K562 (cell line): ENCODE results near the gene CD300A. TPM values are rescaled to one million over a fixed set of nuclear protein-coding genes. Genes with fewer than 3 reads are reported as not detected.

Source experiments
- ATAC-seq: fragments of 200-7000 bp; cut with Tn5 transposase; 3 replicates; pipeline ENCODE4 v1.9.1; 2020; ENCODE audit warnings: moderate library complexity
- BruUV-seq: library from RNA; stranded (reverse); fragments of 400-500 nt; replicated peaks from 2 replicates; lab custom pipeline; 2021; lab: Mats Ljungman, UMichigan
- CTCF ChIA-PET: fragments of 300-600 bp; formaldehyde crosslinking; extraction: SDS; loops from one replicate; lab custom pipeline; 2021; ENCODE audit warnings: low intra/inter-chr PET ratio; lab: Yijun Ruan, JAX
- POLR2A ChIA-PET: fragments of 300-600, 350-650 bp; sonication (Branson Sonifier 250); formaldehyde crosslinking; extraction: SDS; loops from one replicate; lab custom pipeline; 2021; ENCODE audit warnings: antibody characterized with exemption, inconsistent platforms; lab: Yijun Ruan, JAX
- DNase-seq, 4 experiments: peaks; one replicate each; pipeline versions ENCODE4 v3.0.0 to v3.0.0-alpha.2; 2011 to 2018; ENCODE audit warnings: low spot score in 3 of 4, mixed read lengths in 3 of 4; ENCODE audit errors: extremely low read depth in 1 of 4
- FAIRE-seq: peaks from 2 replicates; lab custom pipeline; 2011; peaks lifted over from hg19 to GRCh38; lab: Jason Lieb, UNC
- H2AFZ ChIP-seq: 2 replicates; pipeline ENCODE4 v1.6.0; 2011; ENCODE audit warnings: low read depth, low read length, control low read depth, inconsistent platforms
- H3K27ac ChIP-seq: fragments of 200-600 bp; 3 replicates; pipeline ENCODE4 v1.8.0; 2011; ENCODE audit warnings: low read depth, mild to moderate bottlenecking, control low read depth, inconsistent platforms, low read length, moderate library complexity, mixed read lengths; ENCODE audit errors: extremely low read depth
- H3K27me3 ChIP-seq, 2 experiments: fragments of 300-600 bp in 1 of 2; 2 replicates in 1 of 2; 3 replicates in 1 of 2; pipeline versions ENCODE4 v1.6.0 to v1.8.0; 2011; ENCODE audit warnings: inconsistent platforms in 2 of 2, low read length in 2 of 2, mild to moderate bottlenecking in 1 of 2, mixed read lengths in 1 of 2, moderate library complexity in 1 of 2; ENCODE audit not compliant: control insufficient read depth in 2 of 2, insufficient read depth in 2 of 2
- H3K36me3 ChIP-seq: fragments of 300-600 bp; 3 replicates; pipeline ENCODE4 v1.8.0; 2011; ENCODE audit warnings: mild to moderate bottlenecking, low read length, inconsistent platforms; ENCODE audit not compliant: control insufficient read depth, insufficient read depth
- H3K4me1 ChIP-seq, 2 experiments: fragments of 200-600 bp in 1 of 2; replicated peaks in 1 of 2; 2 replicates in 1 of 2; 3 replicates in 1 of 2; pipeline versions ENCODE4 v1.5.1 to v1.8.0; 2011; ENCODE audit warnings: inconsistent platforms in 2 of 2, low read length in 2 of 2, mild to moderate bottlenecking in 1 of 2, mixed read lengths in 1 of 2, moderate library complexity in 1 of 2; ENCODE audit not compliant: control insufficient read depth in 2 of 2, insufficient read depth in 2 of 2
- H3K4me2 ChIP-seq: 2 replicates; pipeline ENCODE4 v1.6.1; 2011; ENCODE audit warnings: low read length, control low read depth, inconsistent platforms, mixed read lengths; ENCODE audit not compliant: insufficient read depth
- H3K4me3 ChIP-seq: fragments of 200-600 bp; sonication (generic), shearing (Covaris generic); 2 replicates; pipeline ENCODE4 v1.5.1; 2016; ENCODE audit warnings: control low read depth, inconsistent platforms
- H3K79me2 ChIP-seq: fragments of 200-600 bp; 3 replicates; pipeline ENCODE4 v1.8.0; 2011; ENCODE audit warnings: low read length, inconsistent platforms; ENCODE audit not compliant: control insufficient read depth, insufficient read depth
- H3K9ac ChIP-seq, 2 experiments: 2 replicates each; pipeline versions ENCODE4 v1.6.0 to v1.6.1; 2011; ENCODE audit warnings: low read depth in 2 of 2, low read length in 2 of 2, control low read depth in 1 of 2, inconsistent platforms in 1 of 2, mild to moderate bottlenecking in 1 of 2, mixed read lengths in 1 of 2; ENCODE audit not compliant: insufficient read depth in 1 of 2
- H3K9me1 ChIP-seq: one replicate; pipeline ENCODE4 v1.6.0; 2011; ENCODE audit warnings: inconsistent platforms, mild to moderate bottlenecking, low read length, moderate library complexity; ENCODE audit not compliant: control insufficient read depth, insufficient read depth
- H3K9me3 ChIP-seq: replicated peaks from 2 replicates; pipeline ENCODE4 v1.5.1; 2011; ENCODE audit warnings: low read depth, low read length, inconsistent platforms; ENCODE audit not compliant: control insufficient read depth, insufficient read depth
- H4K20me1 ChIP-seq: replicated peaks from 2 replicates; pipeline ENCODE4 v1.6.1; 2011; ENCODE audit warnings: low read length, inconsistent platforms, mixed read lengths; ENCODE audit not compliant: control insufficient read depth, insufficient read depth
- AFF1 ChIP-seq, 2 experiments: fragments of 450-650 bp; IDR thresholded peaks; 2 replicates each; pipeline ENCODE4 v1.6.1; 2018; ENCODE audit warnings: mild to moderate bottlenecking in 2 of 2, low read depth in 1 of 2; ENCODE audit not compliant: partially characterized antibody in 2 of 2
- BRD4 ChIP-seq: fragments of 200-600 bp; sonication (generic); IDR thresholded peaks from 2 replicates; pipeline ENCODE4 v1.6.1; 2017; ENCODE audit warnings: inconsistent platforms
- BRF1 ChIP-seq: IDR thresholded peaks from 3 replicates; pipeline ENCODE4 v1.6.1; 2011; ENCODE audit warnings: borderline replicate concordance, mild to moderate bottlenecking; ENCODE audit not compliant: insufficient read length; ENCODE audit errors: extremely low read depth
- CCNT2 ChIP-seq: IDR thresholded peaks from 2 replicates; pipeline ENCODE4 v1.6.1; 2011; ENCODE audit warnings: borderline replicate concordance, low read depth, mild to moderate bottlenecking, moderate library complexity, mixed read lengths, low read length; ENCODE audit not compliant: insufficient read length; ENCODE audit errors: extremely low read depth
- FOXJ3 ChIP-seq: sonication (generic); formaldehyde crosslinking; IDR thresholded peaks from 2 replicates; pipeline ENCODE4 v1.4.0; 2020; ENCODE audit warnings: mild to moderate bottlenecking, missing genetic modification reagents
- FOXO4 ChIP-seq: fragments of 450-650 bp; formaldehyde crosslinking; IDR thresholded peaks from 2 replicates; pipeline ENCODE4 v1.4.0; 2020; ENCODE audit warnings: mild to moderate bottlenecking, moderate library complexity
- GTF2B ChIP-seq: IDR thresholded peaks from 2 replicates; pipeline ENCODE4 v1.6.1; 2011; ENCODE audit not compliant: insufficient read length; ENCODE audit errors: extremely low read depth
- KLF10 ChIP-seq: fragments of 250-450 bp; sonication (Bioruptor Pico); IDR thresholded peaks from 2 replicates; pipeline ENCODE4 v1.6.1; 2021; ENCODE audit warnings: matching md5 sums
- L3MBTL2 ChIP-seq: fragments of 450-650 bp; IDR thresholded peaks from 2 replicates; pipeline ENCODE4 v1.6.1; 2016; ENCODE audit warnings: mild to moderate bottlenecking, moderate library complexity
- RFX5 ChIP-seq: IDR thresholded peaks from 2 replicates; pipeline ENCODE4 v1.6.1; 2011; ENCODE audit warnings: low read depth, mild to moderate bottlenecking, improper control_type of control experiment, low read length
- SIX5 ChIP-seq, 2 experiments: IDR thresholded peaks; 2 replicates each; pipeline ENCODE4 v1.6.1; 2011; ENCODE audit warnings: low read length in 2 of 2, borderline replicate concordance in 1 of 2, low read depth in 1 of 2, mild to moderate bottlenecking in 1 of 2, moderate library complexity in 1 of 2; ENCODE audit not compliant: insufficient read depth in 1 of 2
- TEAD4 ChIP-seq, 2 experiments: sonication (generic) in 1 of 2; formaldehyde crosslinking in 1 of 2; IDR thresholded peaks; 2 replicates each; pipeline versions ENCODE4 v1.6.1 to v1.8.0; 2012 to 2022; ENCODE audit warnings: borderline replicate concordance in 1 of 2, inconsistent platforms in 1 of 2, low read length in 1 of 2, mild to moderate bottlenecking in 1 of 2, missing genetic modification reagents in 1 of 2
- ZNF57 ChIP-seq: fragments of 450-650 bp; formaldehyde crosslinking; IDR thresholded peaks from 2 replicates; pipeline ENCODE4 v1.4.0; 2020; ENCODE audit warnings: mild to moderate bottlenecking, moderate library complexity
- ZNF707 ChIP-seq: fragments of 250-450 bp; sonication (Bioruptor Pico); conservative IDR thresholded peaks from 2 replicates; pipeline ENCODE4 v1.8.0; 2022; ENCODE audit warnings: inconsistent platforms, mild to moderate bottlenecking, moderate library complexity
- ZNF77 ChIP-seq: fragments of 250-450 bp; sonication (Bioruptor Pico); IDR thresholded peaks from 2 replicates; pipeline ENCODE4 v1.5.0; 2020
- WGBS: fragments of 100-300 bp; shearing (Covaris generic); methylation state at CpG from one replicate; pipeline ENCODE4 v1.1.6; 2016; ENCODE audit warnings: low coverage, mixed read lengths; ENCODE audit not compliant: insufficient coverage; ENCODE audit errors: missing lambda C conversion rate; 5-methylcytosine and 5-hydroxymethylcytosine counted together
- in situ Hi-C: fragments of 300-500 bp; cut with MboI; formaldehyde crosslinking; loops from 4 replicates; pipeline ENCODE4 v1.15.0; 2018; ENCODE audit warnings: inconsistent platforms, mixed read lengths
- intact Hi-C: fragments of 100-400 bp; cut with micrococcal nuclease; formaldehyde crosslinking; loops from 2 replicates; pipeline ENCODE4 v1.14.2; 2022
- polyA plus RNA-seq, 8 experiments: library from polyadenylated mRNA; depleted of rRNA in 4 of 8; stranded (reverse) in 5 of 8; unstranded in 3 of 8; fragments of >200 nt; fragmentation: Nextera tagmentation in 2 of 8; fragmentation: Illumina TruSeq in 1 of 8; extraction: Ambion mirVana in 2 of 8; extraction: Trizol in 1 of 8; gene quantifications; 2 replicates each; pipeline versions ENCODE4 v1.2.1 to v1.2.3, GENCODE V29; 2011 to 2014; ENCODE audit warnings: inconsistent platforms in 1 of 8, missing spikeins in 1 of 8
- total RNA-seq, 7 experiments: library from RNA; depleted of rRNA in 6 of 7; stranded (reverse); fragments of >200 nt in 6 of 7; fragmentation: Illumina TruSeq in 2 of 7; extraction: Trizol in 2 of 7; gene quantifications; 2 replicates each; pipeline versions ENCODE4 v1.2.1 to v1.2.3, GENCODE V29; 2011 to 2021; ENCODE audit warnings: low replicate concordance in 1 of 7

Gene CD300A
- total and polyA plus RNA-seq, 9 of the 15 experiments (the other 6 are each of a cell fraction or from before 2014, with no cell fraction given), result 0.21 to 1.7 (median 0.41) TPM; not detected in 1

GRCh38 chr17:74449306-74449705 is 17.1 kb upstream of the CD300A start:
- CTCF ChIA-PET, result no interaction called here
- peaks cover 6 to 24% of the 10 kb centered on the region in 2 experiments; a peak in 4 of 5 replicates for H3K4me1 ChIP-seq
- no peaks in the 10 kb centered on the region for H3K9me3 ChIP-seq
- in situ Hi-C loops, result no loop called here
- peaks cover 14 to 56% of the 10 kb centered on the region in 2 experiments; a peak in 4 of 5 replicates for H3K27me3 ChIP-seq
- no peak overlapping the region for H3K4me3 ChIP-seq
- intact Hi-C loops, result no loop called here
- H3K9ac ChIP-seq, result no peak overlapping the region
- WGBS, result 10% methylated on average over 10 of the region's 11 CpGs
- no peaks in the 10 kb centered on the region for H3K9me1 ChIP-seq
- H3K36me3 ChIP-seq, result no peaks in the 10 kb centered on the region
- H4K20me1 ChIP-seq, result no peaks in the 10 kb centered on the region
- no TSS peak for BruUV-seq
- no peak for FAIRE-seq
- no peak for ATAC-seq
- no peak overlapping the region for H2AFZ ChIP-seq
- no peak for DNase-seq
- POLR2A ChIA-PET, result interaction anchor here (0.6 kb wide), 1 partner anchor 92 kb away, joined by 4 read pairs; no protein-coding TSS in a partner anchor
- no peak for TF ChIP-seq SIX5 (IDR thresholded peaks at IDR 0.05; ENCODE audit: borderline replicate concordance in 1 of 2, insufficient read depth in 1 of 2, low read depth in 1 of 2, low read length in 2 of 2)
- no peak for TF ChIP-seq GTF2B
- no peak for TF ChIP-seq TEAD4 (IDR thresholded peaks at IDR 0.05; ENCODE audit: low read length)
- no peak for TF ChIP-seq TEAD4 (CRISPR knock-in tag; IDR thresholded peaks at IDR 0.05; ENCODE audit: borderline replicate concordance)
- TF ChIP-seq CCNT2, result no peak
- TF ChIP-seq ZNF707 (CRISPR knock-in tag), result no peak
- no peak for TF ChIP-seq BRF1
- no peak for TF ChIP-seq L3MBTL2
- no peak for TF ChIP-seq FOXO4 (CRISPR knock-in tag)
- no peak for TF ChIP-seq AFF1 (IDR thresholded peaks at IDR 0.05; ENCODE audit: low read depth in 1 of 2, partially characterized antibody in 2 of 2)
- no peak for TF ChIP-seq RFX5
- TF ChIP-seq ZNF77 (CRISPR knock-in tag), result no peak
- no peak for TF ChIP-seq FOXJ3 (CRISPR knock-in tag)
- no peak for TF ChIP-seq KLF10
- no peak for TF ChIP-seq BRD4
- TF ChIP-seq ZNF57 (CRISPR knock-in tag), result no peak
- no peak overlapping the region for H3K4me2 ChIP-seq
- H3K79me2 ChIP-seq, result no peaks in the 10 kb centered on the region
- no peak overlapping the region for H3K27ac ChIP-seq
